Activated CD4-positive, alpha-beta T cell treated with anti-CD3 and anti-CD28 coated beads, Interleukin-2, amount 10 ng/mL, durations not matched to agents 24 days and 14 days (primary cell): ENCODE results near the gene SOX2. TPM values are rescaled to one million over a fixed set of nuclear protein-coding genes. Genes with fewer than 3 reads are reported as not detected.

Source experiments
- DNase-seq: peaks from one replicate; pipeline ENCODE4 v3.0.0; 2022
- H3K27ac Mint-ChIP-seq: one replicate; pipeline ENCODE4 v1.8.0; 2022; ENCODE audit warnings: mild to moderate bottlenecking, mixed read lengths
- H3K27me3 Mint-ChIP-seq: one replicate; pipeline ENCODE4 v1.8.0; 2022; ENCODE audit warnings: mixed read lengths
- H3K36me3 Mint-ChIP-seq: one replicate; pipeline ENCODE4 v1.8.0; 2022; ENCODE audit warnings: low read depth, mild to moderate bottlenecking, mixed read lengths
- H3K4me1 Mint-ChIP-seq: one replicate; pipeline ENCODE4 v1.8.0; 2021; ENCODE audit warnings: mixed read lengths
- H3K4me3 Mint-ChIP-seq: one replicate; pipeline ENCODE4 v1.8.0; 2022; ENCODE audit warnings: mild to moderate bottlenecking, moderate library complexity, mixed read lengths
- H3K9me3 Mint-ChIP-seq: one replicate; pipeline ENCODE4 v1.8.0; 2021; ENCODE audit warnings: mixed read lengths
- intact Hi-C: fragments of 100-400 bp; cut with micrococcal nuclease; formaldehyde crosslinking; loops from one replicate; pipeline ENCODE4 v1.15.1; 2023
- total RNA-seq: library from RNA; stranded (reverse); gene quantifications from 2 replicates; pipeline ENCODE4 v1.2.3, GENCODE V29; 2022

SOX2 gene
- total RNA-seq, 1 donor from 2014 or later, result not detected

DNA sequence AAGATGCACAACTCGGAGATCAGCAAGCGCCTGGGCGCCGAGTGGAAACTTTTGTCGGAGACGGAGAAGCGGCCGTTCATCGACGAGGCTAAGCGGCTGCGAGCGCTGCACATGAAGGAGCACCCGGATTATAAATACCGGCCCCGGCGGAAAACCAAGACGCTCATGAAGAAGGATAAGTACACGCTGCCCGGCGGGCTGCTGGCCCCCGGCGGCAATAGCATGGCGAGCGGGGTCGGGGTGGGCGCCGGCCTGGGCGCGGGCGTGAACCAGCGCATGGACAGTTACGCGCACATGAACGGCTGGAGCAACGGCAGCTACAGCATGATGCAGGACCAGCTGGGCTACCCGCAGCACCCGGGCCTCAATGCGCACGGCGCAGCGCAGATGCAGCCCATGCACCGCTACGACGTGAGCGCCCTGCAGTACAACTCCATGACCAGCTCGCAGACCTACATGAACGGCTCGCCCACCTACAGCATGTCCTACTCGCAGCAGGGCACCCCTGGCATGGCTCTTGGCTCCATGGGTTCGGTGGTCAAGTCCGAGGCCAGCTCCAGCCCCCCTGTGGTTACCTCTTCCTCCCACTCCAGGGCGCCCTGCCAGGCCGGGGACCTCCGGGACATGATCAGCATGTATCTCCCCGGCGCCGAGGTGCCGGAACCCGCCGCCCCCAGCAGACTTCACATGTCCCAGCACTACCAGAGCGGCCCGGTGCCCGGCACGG is 991 bp downstream of the SOX2 start:
- intact Hi-C loops, result loop anchor here (1.0 kb wide), 2 partner anchors 10 to 12 kb away; no protein-coding TSS in a partner anchor
- Mint-ChIP-seq H3K36me3 (no peaks in the 10 kb centered on the region), H3K27me3 (peaks cover 67% of the 10 kb centered on the region), H3K4me1 (peaks cover 6% of the 10 kb centered on the region), H3K4me3 (no peak overlapping the region), H3K27ac (peak overlapping the region; percentile 41), H3K9me3 (peaks cover 4% of the 10 kb centered on the region)
- peak; percentile 64 for DNase-seq

DNA sequence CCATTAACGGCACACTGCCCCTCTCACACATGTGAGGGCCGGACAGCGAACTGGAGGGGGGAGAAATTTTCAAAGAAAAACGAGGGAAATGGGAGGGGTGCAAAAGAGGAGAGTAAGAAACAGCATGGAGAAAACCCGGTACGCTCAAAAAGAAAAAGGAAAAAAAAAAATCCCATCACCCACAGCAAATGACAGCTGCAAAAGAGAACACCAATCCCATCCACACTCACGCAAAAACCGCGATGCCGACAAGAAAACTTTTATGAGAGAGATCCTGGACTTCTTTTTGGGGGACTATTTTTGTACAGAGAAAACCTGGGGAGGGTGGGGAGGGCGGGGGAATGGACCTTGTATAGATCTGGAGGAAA is 1.5 kb downstream of the SOX2 start:
- Mint-ChIP-seq H3K27me3 (peaks cover 64% of the 10 kb centered on the region), H3K4me3 (no peak overlapping the region), H3K9me3 (peaks cover 4% of the 10 kb centered on the region), H3K27ac (peak overlapping the region; percentile 41), H3K4me1 (peaks cover 6% of the 10 kb centered on the region), H3K36me3 (no peaks in the 10 kb centered on the region)
- intact Hi-C loops, result no loop called here
- peak; percentile 57 for DNase-seq

DNA sequence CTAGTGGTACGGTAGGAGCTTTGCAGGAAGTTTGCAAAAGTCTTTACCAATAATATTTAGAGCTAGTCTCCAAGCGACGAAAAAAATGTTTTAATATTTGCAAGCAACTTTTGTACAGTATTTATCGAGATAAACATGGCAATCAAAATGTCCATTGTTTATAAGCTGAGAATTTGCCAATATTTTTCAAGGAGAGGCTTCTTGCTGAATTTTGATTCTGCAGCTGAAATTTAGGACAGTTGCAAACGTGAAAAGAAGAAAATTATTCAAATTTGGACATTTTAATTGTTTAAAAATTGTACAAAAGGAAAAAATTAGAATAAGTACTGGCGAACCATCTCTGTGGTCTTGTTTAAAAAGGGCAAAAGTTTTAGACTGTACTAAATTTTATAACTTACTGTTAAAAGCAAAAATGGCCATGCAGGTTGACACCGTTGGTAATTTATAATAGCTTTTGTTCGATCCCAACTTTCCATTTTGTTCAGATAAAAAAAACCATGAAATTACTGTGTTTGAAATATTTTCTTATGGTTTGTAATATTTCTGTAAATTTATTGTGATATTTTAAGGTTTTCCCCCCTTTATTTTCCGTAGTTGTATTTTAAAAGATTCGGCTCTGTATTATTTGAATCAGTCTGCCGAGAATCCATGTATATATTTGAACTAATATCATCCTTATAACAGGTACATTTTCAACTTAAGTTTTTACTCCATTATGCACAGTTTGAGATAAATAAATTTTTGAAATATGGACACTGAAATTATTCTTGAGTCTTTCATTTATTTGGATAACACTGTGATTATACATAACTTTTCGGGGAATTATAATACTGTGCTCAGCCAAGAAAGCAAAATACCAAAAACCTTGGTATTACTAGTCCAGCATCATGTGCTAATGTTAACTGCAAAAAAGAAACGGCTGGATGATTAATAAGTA is 2.2 kb downstream of the SOX2 start:
- no peak overlapping the region for H3K27ac Mint-ChIP-seq
- no peak for DNase-seq
- H3K36me3 Mint-ChIP-seq, result no peaks in the 10 kb centered on the region
- intact Hi-C loops, result no loop called here
- H3K27me3 Mint-ChIP-seq, result peaks cover 66% of the 10 kb centered on the region
- peaks cover 4% of the 10 kb centered on the region for H3K9me3 Mint-ChIP-seq
- H3K4me3 Mint-ChIP-seq, result no peak overlapping the region
- peaks cover 6% of the 10 kb centered on the region for H3K4me1 Mint-ChIP-seq

DNA sequence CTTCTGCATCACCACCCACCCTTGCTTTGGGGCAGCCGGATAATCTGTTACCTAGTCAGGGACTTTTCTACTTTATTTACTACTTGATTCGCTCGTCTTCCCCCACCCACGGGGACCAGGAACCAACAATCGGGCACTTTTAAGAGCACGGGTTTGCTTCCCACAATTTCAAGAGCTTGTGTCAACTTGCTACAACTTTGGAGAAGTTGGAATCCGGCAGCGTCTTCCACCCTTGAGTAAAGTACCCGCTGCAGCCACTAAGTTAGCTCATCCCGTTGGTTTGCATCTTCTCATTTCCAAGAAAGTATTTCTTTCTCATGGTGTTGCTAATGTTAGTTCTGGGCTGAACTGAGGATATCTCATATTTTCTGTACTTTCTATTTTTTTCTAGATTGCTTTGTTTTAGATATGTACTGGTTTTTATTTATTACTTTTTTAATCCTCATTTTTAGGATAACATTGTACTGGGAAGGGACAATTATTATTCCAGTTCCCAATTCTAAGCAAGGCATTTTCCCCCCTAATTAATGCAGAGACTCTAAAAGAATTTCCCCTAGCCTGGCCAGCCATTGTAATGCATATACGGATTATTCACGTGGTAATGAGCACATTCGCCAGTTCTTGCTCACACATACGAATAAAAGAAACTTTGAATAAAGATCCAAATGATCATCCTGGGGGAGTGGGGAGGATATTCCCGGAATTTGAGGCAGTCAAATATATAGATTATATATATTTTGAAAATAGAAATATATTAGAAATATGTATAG is 4.0 kb downstream of the SOX2 start:
- peak; percentile 53 for DNase-seq
- H3K27me3 Mint-ChIP-seq, result peaks cover 71% of the 10 kb centered on the region
- intact Hi-C loops, result no loop called here
- H3K36me3 Mint-ChIP-seq, result no peaks in the 10 kb centered on the region
- H3K4me3 Mint-ChIP-seq, result no peak overlapping the region
- H3K4me1 Mint-ChIP-seq, result no peaks in the 10 kb centered on the region
- H3K27ac Mint-ChIP-seq, result no peak overlapping the region
- H3K9me3 Mint-ChIP-seq, result no peaks in the 10 kb centered on the region

DNA sequence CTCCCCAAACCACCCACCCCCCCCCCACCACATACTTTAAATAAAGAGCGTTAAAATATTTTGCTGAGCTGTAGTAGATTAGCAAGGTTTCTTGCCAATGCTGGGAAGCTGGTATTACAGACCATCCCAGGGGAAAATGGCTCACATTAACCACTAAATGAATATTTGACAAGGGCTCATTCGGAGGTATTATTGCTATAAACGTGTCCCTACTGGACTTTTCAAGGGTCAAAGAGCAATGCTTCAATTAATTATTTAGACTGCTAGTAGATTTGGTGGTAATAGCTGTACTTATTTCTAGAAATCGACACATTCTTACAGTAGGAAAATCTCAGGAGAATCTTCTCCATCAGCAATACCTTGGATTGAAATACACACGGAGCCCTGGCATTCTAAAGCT is 5.2 kb downstream of the SOX2 start:
- H3K36me3 Mint-ChIP-seq, result no peaks in the 10 kb centered on the region
- intact Hi-C loops, result no loop called here
- no peak overlapping the region for H3K4me3 Mint-ChIP-seq
- no peaks in the 10 kb centered on the region for H3K9me3 Mint-ChIP-seq
- no peak for DNase-seq
- H3K4me1 Mint-ChIP-seq, result no peaks in the 10 kb centered on the region
- no peak overlapping the region for H3K27ac Mint-ChIP-seq
- H3K27me3 Mint-ChIP-seq, result peaks cover 82% of the 10 kb centered on the region

DNA sequence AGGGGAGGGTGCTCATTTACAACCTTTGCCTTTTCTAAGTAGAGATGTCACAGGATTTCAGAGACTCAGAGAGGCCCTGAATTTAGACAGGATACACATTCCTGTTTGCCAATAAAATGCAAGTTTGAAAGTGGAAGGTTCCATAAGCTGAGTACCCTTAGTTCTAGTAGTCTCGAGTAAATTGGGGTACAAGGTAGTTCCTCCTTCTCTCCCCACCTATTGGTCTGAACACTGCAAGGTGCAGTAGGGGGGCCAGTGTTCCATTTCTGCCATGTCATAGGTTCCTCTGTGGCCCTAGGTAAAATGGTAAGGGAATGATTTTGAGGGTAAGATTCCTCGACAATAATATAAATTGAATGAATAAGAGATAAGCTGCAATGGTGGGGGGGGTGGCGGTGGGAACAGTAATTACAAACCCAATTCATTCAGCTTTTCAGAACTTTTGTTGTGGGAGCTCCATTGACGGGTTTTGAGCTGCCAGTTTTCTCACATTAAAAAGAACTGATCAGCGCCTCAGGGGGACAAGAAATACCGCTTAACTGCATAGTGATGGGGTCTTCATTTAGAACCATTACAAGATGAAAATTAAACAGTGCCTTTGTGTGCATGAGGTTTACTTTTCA is 5.9 kb downstream of the SOX2 start:
- no peak for DNase-seq
- no peaks in the 10 kb centered on the region for H3K4me1 Mint-ChIP-seq
- no peaks in the 10 kb centered on the region for H3K9me3 Mint-ChIP-seq
- H3K36me3 Mint-ChIP-seq, result no peaks in the 10 kb centered on the region
- H3K4me3 Mint-ChIP-seq, result no peak overlapping the region
- no peak overlapping the region for H3K27ac Mint-ChIP-seq
- intact Hi-C loops, result no loop called here
- peaks cover 86% of the 10 kb centered on the region for H3K27me3 Mint-ChIP-seq

DNA sequence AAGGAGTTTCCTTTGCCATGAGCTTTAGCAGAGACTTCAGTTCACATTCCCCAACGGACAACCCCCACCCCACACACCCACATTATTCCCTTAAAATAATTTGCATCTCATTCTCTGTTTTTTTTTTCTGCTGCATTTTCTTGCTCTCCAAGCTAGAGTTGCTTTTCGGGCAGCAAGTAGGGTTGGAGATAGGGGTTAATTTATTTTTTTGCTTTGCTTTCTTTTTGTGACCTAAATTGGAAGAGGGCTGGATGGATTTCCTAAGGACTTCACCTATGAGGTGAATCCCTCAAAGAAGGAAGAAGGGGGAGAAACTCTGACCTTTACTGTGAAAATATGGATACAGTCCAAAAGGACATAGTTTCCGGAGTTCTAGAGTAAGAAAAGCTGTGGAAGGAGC is 6.6 kb downstream of the SOX2 start:
- H3K36me3 Mint-ChIP-seq, result no peaks in the 10 kb centered on the region
- intact Hi-C loops, result no loop called here
- H3K27ac Mint-ChIP-seq, result no peak overlapping the region
- H3K27me3 Mint-ChIP-seq, result peaks cover 86% of the 10 kb centered on the region
- no peak overlapping the region for H3K4me3 Mint-ChIP-seq
- H3K4me1 Mint-ChIP-seq, result no peaks in the 10 kb centered on the region
- H3K9me3 Mint-ChIP-seq, result peaks cover 2% of the 10 kb centered on the region
- DNase-seq, result no peak

DNA sequence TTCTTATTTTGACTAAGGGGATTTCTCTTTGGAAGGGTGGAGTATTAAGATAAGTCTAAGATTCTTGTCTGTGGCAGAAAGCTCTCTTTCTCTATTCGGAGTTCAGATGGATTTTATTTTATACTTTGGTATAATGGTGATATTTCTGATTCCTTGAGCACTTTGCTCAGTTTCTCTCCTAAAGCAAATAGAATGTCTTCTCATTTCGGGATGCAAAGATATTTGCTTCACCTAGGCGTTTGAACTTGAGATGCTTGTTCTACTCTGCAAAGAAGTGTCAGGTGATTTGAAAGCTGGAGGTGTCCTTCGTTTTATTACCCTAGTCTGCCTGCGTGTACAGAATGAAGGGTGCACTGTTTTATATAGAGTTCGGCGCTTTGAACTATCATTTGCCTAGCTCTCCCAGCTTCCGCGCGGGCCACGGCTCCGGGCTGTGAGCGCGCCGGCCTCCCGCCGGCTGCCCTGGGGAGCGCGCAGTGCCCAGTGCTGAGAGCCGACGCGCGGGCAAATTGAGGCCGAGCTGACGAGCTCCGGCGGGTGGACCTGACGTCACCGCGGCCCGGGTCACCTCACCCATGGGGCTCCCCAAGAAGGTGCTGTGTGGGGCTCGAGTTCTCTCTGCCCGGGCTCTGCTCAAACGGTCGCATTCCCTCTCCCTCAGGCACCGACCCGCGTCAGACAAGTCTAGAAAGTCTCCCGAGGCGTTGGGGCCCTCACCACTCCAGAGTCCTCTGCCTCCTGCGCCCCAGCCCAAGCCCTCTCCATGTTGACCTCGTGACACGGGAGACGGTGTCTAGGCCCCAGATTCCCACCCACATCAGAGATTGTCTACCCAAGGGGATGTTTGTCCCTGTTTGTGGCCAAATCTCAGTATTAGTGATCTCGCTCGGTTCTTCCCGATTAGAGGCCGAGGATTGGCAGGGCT is 7.5 kb downstream of the SOX2 start:
- Mint-ChIP-seq H3K4me1 (no peaks in the 10 kb centered on the region), H3K4me3 (no peak overlapping the region), H3K9me3 (peaks cover 8% of the 10 kb centered on the region), H3K27ac (no peak overlapping the region), H3K27me3 (peaks cover 90% of the 10 kb centered on the region), H3K36me3 (peaks cover under 1% of the 10 kb centered on the region)
- DNase-seq, result no peak
- intact Hi-C loops, result no loop called here

DNA sequence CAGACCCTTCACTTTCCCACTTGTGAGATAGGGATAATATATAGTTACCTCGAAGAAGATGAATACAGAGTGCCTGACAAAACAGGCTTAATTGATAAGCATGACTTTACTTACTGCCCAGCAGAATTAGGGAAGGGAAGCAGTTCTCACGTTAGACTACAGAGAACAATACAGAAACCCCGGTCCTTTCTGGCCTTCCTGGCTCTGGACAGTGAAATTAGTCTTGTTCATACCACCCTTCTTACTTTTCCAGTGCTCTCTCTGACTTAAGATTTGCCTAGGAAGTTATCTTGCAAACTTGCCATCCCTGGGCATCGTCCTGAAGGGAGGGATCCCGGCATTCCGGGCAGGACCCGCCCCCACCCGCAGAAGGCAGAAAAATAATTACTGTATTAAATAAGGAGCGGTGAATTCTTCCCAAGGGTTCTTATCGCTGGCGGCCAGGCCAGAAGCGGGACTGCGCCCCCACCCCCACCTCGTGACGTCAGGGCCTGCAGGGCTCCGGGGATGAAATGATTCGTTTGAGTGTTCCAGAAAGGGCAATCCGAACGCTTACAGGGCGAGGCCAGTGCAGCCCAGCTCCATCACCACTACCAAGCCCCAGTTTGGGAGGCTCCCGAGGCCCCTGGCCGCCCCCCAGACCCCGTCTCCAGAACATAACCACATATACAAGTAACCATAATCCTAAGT is 8.4 kb downstream of the SOX2 start:
- intact Hi-C loops, result loop anchor here (5.0 kb wide), 1 partner anchor 1683 kb away; the partner anchor contains the start of gene PEX5L
- H3K4me1 Mint-ChIP-seq, result peaks cover 2% of the 10 kb centered on the region
- peaks cover 14% of the 10 kb centered on the region for H3K9me3 Mint-ChIP-seq
- H3K4me3 Mint-ChIP-seq, result no peak overlapping the region
- peaks cover 6% of the 10 kb centered on the region for H3K36me3 Mint-ChIP-seq
- H3K27me3 Mint-ChIP-seq, result peaks cover 90% of the 10 kb centered on the region
- H3K27ac Mint-ChIP-seq, result no peak overlapping the region
- peak; percentile 45 for DNase-seq

DNA sequence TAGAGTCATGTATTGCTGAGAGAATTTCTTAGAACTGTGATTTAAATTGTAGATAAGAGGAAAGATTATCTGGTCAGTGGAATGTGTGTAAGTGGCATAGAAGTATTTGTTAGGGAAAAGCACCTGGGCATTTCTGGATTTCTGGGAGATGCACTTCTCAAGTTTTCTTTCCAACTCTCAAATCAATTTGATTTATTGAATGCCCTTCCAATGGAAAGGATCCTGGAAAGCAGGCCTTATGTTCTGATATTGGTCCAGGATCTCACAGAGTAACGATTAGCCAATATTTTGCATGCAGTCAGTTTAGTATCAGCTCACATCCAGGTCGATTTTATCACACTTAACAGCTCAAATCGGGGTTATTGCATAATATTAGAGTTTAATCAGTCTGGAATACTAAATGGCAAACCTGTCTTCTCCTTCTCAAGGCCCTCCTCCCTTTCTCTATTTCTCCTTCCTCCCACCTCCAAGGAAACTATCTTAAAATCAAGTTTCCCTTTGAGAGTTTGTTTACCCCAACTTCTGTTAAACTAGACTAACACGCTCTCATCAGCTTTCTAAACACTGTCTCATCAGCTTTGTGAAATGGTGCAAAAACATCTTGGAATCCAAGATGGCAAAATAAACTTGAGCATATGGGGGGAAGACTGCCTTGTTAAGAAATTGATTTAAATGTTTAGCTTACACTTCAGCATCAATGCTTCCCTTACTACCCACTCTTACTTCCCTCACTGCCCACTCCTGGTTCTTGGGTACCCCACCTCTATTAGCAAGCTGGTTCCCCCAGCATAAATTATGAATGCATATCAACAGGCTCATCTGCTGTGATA is 9.5 kb downstream of the SOX2 start:
- DNase-seq, result peak; percentile 22
- Mint-ChIP-seq H3K9me3 (peaks cover 15% of the 10 kb centered on the region), H3K4me1 (peaks cover 2% of the 10 kb centered on the region), H3K36me3 (peaks cover 7% of the 10 kb centered on the region), H3K27me3 (peaks cover 87% of the 10 kb centered on the region), H3K27ac (no peak overlapping the region), H3K4me3 (no peak overlapping the region)
- intact Hi-C loops, result loop anchor here (5.0 kb wide), 1 partner anchor 1684 kb away; the partner anchor contains the start of gene PEX5L

DNA sequence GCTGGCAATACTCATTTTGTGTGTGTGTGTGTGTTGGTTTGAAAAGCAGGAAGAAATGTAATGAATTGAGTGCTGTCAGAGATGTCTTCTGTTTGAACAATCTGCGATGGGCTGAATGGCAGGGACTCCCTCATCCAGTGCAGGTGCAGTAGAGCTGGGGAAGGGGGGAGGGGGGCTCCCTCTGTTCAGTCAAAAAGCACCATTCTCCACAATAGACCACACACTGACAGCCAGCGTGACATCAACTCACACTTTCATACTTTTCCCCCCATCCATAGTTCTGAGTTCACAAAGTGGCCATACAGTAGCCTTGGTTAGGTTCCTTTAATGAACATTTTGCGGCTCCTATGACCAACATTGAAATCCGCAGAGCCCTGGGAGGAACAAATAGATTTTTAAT is 10.4 kb downstream of the SOX2 start:
- intact Hi-C loops, result loop anchor here (5.0 kb wide), 1 partner anchor 1685 kb away; the partner anchor contains the start of gene PEX5L

More for the DNA sequence above, 10.4 kb downstream of the SOX2 start:
- Mint-ChIP-seq H3K4me1 (peaks cover 2% of the 10 kb centered on the region), H3K4me3 (no peak overlapping the region), H3K9me3 (peaks cover 18% of the 10 kb centered on the region), H3K27ac (no peak overlapping the region), H3K27me3 (peaks cover 88% of the 10 kb centered on the region), H3K36me3 (peaks cover 9% of the 10 kb centered on the region)
- peak; percentile 13 for DNase-seq
